ENCODE results near the gene ZEB2. TPM values are rescaled to one million over a fixed set of nuclear protein-coding genes. Genes with fewer than 3 reads are reported as not detected.

The ZEB2 gene
- total and polyA plus RNA-seq, 10 of the 15 experiments (the other 5 are each of a cell fraction or from before 2014, with no cell fraction given) = 0.14 to 3.2 (median 0.84) TPM

DNA sequence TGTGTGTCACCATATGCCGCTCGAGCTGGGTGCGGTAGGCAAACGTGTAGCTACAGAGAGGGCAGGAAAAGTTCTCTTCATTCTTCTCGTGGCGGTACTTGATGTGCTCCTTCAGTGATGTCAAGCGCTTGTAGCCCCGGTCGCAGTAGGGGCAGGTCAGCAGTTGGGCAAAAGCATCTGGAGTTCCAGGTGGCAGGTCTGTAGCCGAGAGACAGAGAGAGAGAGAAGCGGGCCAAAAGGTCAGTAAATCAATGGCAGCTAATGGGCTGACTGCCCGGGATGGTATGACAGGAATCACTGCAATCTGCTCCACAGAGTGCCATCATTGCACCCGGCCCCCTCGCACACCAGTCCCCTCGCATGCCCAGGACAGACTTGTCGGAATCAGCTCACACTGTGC, 116.0 kb downstream of the ZEB2 start:
- ChIA-PET CTCF (interaction anchor here (1.5 kb wide), 1 partner anchor 11 kb away, joined by 3 read pairs; no protein-coding TSS in a partner anchor), SMC1A (ENCODE audit: uncharacterized antibody, unreplicated experiment) (interaction anchor here (0.7 to 1.2 kb wide), 2 partner anchors 27 to 374 kb away, joined by 3 read pairs; no protein-coding TSS in a partner anchor), POLR2A (no interaction called here), RAD21 (ENCODE audit: unreplicated experiment) (interaction anchor here (0.9 kb wide), 1 partner anchor 17 kb away, joined by 3 read pairs; no protein-coding TSS in a partner anchor)
- intact Hi-C loops (cut with micrococcal nuclease; ENCODE audit: unreplicated experiment) = no loop called here
- H3K27ac ChIP-seq (ENCODE audit: control insufficient read depth, insufficient read depth) = no peak overlapping the region
- FAIRE-seq (no peak), ATAC-seq (no peak), DNase-seq (ENCODE audit: low read depth, low spot score) (no peak)
- 87% methylated on average over 16 of the region's 16 CpGs for WGBS (ENCODE audit: insufficient coverage, insufficient replicate concordance, low lambda C conversion rate, missing lambda C conversion rate)
- H3K4me3 ChIP-seq = no peak overlapping the region
- H3K27me3 ChIP-seq (replicated peaks in 1 of 2; ENCODE audit: control insufficient read depth in 2 of 2, insufficient read depth in 2 of 2, low read length in 1 of 2) = no peaks in the 10 kb centered on the region
- H2AFZ ChIP-seq (ENCODE audit: control insufficient read depth, low read depth, low read length) = no peak overlapping the region
- H4K20me1 ChIP-seq (ENCODE audit: control insufficient read depth, insufficient read depth) = no peaks in the 10 kb centered on the region
- no peaks in the 10 kb centered on the region for H3K79me2 ChIP-seq (ENCODE audit: control insufficient read depth, insufficient read depth, low read length)
- H3K36me3 ChIP-seq (ENCODE audit: control insufficient read depth in 2 of 2, insufficient read depth in 2 of 2, low read length in 1 of 2) = no peaks in the 10 kb centered on the region
- in situ Hi-C loops (cut with MboI) = no loop called here
- no peak overlapping the region for H3K4me2 ChIP-seq (ENCODE audit: control insufficient read depth, insufficient read depth)
- H3K9ac ChIP-seq (ENCODE audit: control insufficient read depth, insufficient read depth, low read length) = no peak overlapping the region
- TF ChIP-seq, protein P1, sequence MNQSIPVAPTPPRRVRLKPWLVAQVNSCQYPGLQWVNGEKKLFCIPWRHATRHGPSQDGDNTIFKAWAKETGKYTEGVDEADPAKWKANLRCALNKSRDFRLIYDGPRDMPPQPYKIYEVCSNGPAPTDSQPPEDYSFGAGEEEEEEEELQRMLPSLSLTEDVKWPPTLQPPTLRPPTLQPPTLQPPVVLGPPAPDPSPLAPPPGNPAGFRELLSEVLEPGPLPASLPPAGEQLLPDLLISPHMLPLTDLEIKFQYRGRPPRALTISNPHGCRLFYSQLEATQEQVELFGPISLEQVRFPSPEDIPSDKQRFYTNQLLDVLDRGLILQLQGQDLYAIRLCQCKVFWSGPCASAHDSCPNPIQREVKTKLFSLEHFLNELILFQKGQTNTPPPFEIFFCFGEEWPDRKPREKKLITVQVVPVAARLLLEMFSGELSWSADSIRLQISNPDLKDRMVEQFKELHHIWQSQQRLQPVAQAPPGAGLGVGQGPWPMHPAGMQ (IDR thresholded peaks at IDR 0.05; ENCODE audit: borderline replicate concordance) = no peak
- TF ChIP-seq HDAC6 (IDR thresholded peaks at IDR 0.05; ENCODE audit: unreplicated experiment) (no peak), IKZF1 (conservative IDR thresholded peaks at IDR 0.05) (no peak), TBL1XR1 (IDR thresholded peaks at IDR 0.05; ENCODE audit: low read depth, low read length) (no peak), GATAD2B (conservative IDR thresholded peaks at IDR 0.05; ENCODE audit: low read depth) (no peak), EP300 (IDR thresholded peaks at IDR 0.05; ENCODE audit: borderline replicate concordance in 1 of 2, control insufficient read depth in 1 of 2, low read depth in 2 of 2, low read length in 2 of 2) (no peak)
- no TSS peak for BruUV-seq (replicated peaks)
- H3K9me3 ChIP-seq (replicated peaks; ENCODE audit: control insufficient read depth, insufficient read depth, low read length) = no peaks in the 10 kb centered on the region
- H3K4me1 ChIP-seq (ENCODE audit: control insufficient read depth, insufficient read depth, low read length) = no peaks in the 10 kb centered on the region

DNA sequence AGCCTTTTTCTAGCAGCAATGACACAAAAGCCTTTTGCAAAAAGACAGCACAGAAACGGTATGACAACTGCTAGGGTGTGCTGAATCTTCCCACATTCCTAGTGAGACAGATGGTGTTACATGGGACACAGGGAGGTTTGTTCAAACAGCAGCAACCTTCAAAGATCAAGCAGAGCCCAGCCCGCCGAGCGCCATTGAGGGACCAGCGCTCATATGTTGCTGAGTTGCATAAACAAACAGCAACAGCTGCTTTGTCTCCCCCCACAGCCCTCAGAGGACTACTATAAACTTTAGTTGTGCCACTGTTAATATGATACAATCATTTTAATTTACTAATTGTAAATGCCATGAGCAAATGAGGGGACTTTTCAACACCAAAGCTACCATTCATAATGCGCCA, 117.7 kb downstream of the ZEB2 start:
- intact Hi-C loops (cut with micrococcal nuclease; ENCODE audit: unreplicated experiment) (no loop called here), in situ Hi-C loops (cut with MboI) (no loop called here)
- Histone ChIP-seq H3K9ac (ENCODE audit: control insufficient read depth, insufficient read depth, low read length) (no peak overlapping the region), H2AFZ (ENCODE audit: control insufficient read depth, low read depth, low read length) (no peak overlapping the region), H3K27ac (ENCODE audit: control insufficient read depth, insufficient read depth) (no peak overlapping the region), H3K27me3 (replicated peaks in 1 of 2; ENCODE audit: control insufficient read depth in 2 of 2, insufficient read depth in 2 of 2, low read length in 1 of 2) (no peaks in the 10 kb centered on the region), H3K9me3 (replicated peaks; ENCODE audit: control insufficient read depth, insufficient read depth, low read length) (no peaks in the 10 kb centered on the region), H3K79me2 (ENCODE audit: control insufficient read depth, insufficient read depth, low read length) (no peaks in the 10 kb centered on the region), H3K4me1 (ENCODE audit: control insufficient read depth, insufficient read depth, low read length) (no peaks in the 10 kb centered on the region), H3K4me2 (ENCODE audit: control insufficient read depth, insufficient read depth) (no peak overlapping the region), H4K20me1 (ENCODE audit: control insufficient read depth, insufficient read depth) (no peaks in the 10 kb centered on the region), H3K36me3 (ENCODE audit: control insufficient read depth in 2 of 2, insufficient read depth in 2 of 2, low read length in 1 of 2) (no peaks in the 10 kb centered on the region), H3K4me3 (no peak overlapping the region)
- 79% methylated on average over 6 of the region's 6 CpGs for WGBS (ENCODE audit: insufficient coverage, insufficient replicate concordance, low lambda C conversion rate, missing lambda C conversion rate)
- ChIA-PET SMC1A (ENCODE audit: uncharacterized antibody, unreplicated experiment) (interaction anchor here (1.3 kb wide), 1 partner anchor 229 kb away, joined by 3 read pairs; no protein-coding TSS in a partner anchor), RAD21 (ENCODE audit: unreplicated experiment) (no interaction called here), CTCF (no interaction called here), POLR2A (no interaction called here)
- FAIRE-seq (no peak), DNase-seq (ENCODE audit: low read depth, low spot score) (no peak), ATAC-seq (no peak)
- BruUV-seq (replicated peaks) = no TSS peak
- no peak for TF ChIP-seq RAD51 (IDR thresholded peaks at IDR 0.05)
- TF ChIP-seq BMI1 (IDR thresholded peaks at IDR 0.05; ENCODE audit: borderline replicate concordance) = no peak
- no peak for TF ChIP-seq JUND (IDR thresholded peaks at IDR 0.05; ENCODE audit: low read depth, low read length)
- no peak for TF ChIP-seq ASH2L (IDR thresholded peaks at IDR 0.05; ENCODE audit: borderline replicate concordance, low read depth)
- no peak for TF ChIP-seq MTA3 (IDR thresholded peaks at IDR 0.05; ENCODE audit: borderline replicate concordance, low read length)
- TF ChIP-seq ZNF274 (IDR thresholded peaks at IDR 0.05; ENCODE audit: insufficient read depth, insufficient read length) = no peak
- no peak for TF ChIP-seq WRNIP1 (IDR thresholded peaks at IDR 0.05; ENCODE audit: borderline replicate concordance, low read depth, low read length)
- TF ChIP-seq, protein P2, sequence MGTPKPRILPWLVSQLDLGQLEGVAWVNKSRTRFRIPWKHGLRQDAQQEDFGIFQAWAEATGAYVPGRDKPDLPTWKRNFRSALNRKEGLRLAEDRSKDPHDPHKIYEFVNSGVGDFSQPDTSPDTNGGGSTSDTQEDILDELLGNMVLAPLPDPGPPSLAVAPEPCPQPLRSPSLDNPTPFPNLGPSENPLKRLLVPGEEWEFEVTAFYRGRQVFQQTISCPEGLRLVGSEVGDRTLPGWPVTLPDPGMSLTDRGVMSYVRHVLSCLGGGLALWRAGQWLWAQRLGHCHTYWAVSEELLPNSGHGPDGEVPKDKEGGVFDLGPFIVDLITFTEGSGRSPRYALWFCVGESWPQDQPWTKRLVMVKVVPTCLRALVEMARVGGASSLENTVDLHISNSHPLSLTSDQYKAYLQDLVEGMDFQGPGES (IDR thresholded peaks at IDR 0.05) = no peak
- no peak for TF ChIP-seq LARP7 (IDR thresholded peaks at IDR 0.05)
- no peak for TF ChIP-seq PML (IDR thresholded peaks at IDR 0.05; ENCODE audit: low read length)
- no peak for TF ChIP-seq ESRRA (IDR thresholded peaks at IDR 0.05; ENCODE audit: low read length)
- TF ChIP-seq CHD4 (IDR thresholded peaks at IDR 0.05) = no peak

All from GM12878 (cell line).